Heart left ventricle (tissue), 16 donors: ENCODE data around the gene FGFR1OP2. TPM values are rescaled to one million over a fixed set of nuclear protein-coding genes. Genes with fewer than 3 reads are reported as not detected.
A peak's percentile ranks its signal among the peaks of the same experiment; 100 is the strongest.

Source experiments
- ATAC-seq, 4 donors: fragments of 200-7000 bp; cut with Tn5 transposase; one replicate each; pipeline ENCODE4 v1.9.1; 2020 to 2022; ENCODE audit warnings: moderate library complexity in 4 of 4, mild to moderate bottlenecking in 3 of 4, moderate number of reproducible peaks in 1 of 4
- DNase-seq, 5 donors: peaks; one replicate each; pipeline ENCODE4 v3.0.0-alpha.2; 2020
- H3K27ac ChIP-seq, 12 donors: fragments of 200-600 bp; sonication (generic) in 4 of 12; one replicate each; pipeline versions ENCODE4 v1.5.0 to v1.8.0; 2016 to 2022; ENCODE audit warnings: mild to moderate bottlenecking in 2 of 12
- H3K27me3 ChIP-seq, 9 donors: fragments of 200-600 bp; sonication (generic) in 2 of 9; one replicate each; pipeline versions ENCODE4 v1.5.1 to v1.8.0; 2016 to 2022; ENCODE audit warnings: mild to moderate bottlenecking in 3 of 9
- H3K36me3 ChIP-seq, 9 donors: fragments of 200-600 bp; sonication (generic) in 2 of 9; one replicate each; pipeline versions ENCODE4 v1.5.0 to v1.8.0; 2018 to 2022; ENCODE audit warnings: mild to moderate bottlenecking in 2 of 9
- H3K4me1 ChIP-seq, 12 donors: fragments of 200-600 bp; sonication (generic) in 4 of 12; one replicate each; pipeline versions ENCODE4 v1.5.0 to v1.8.0; 2016 to 2022; ENCODE audit warnings: mild to moderate bottlenecking in 3 of 12
- H3K4me3 ChIP-seq, 12 donors: fragments of 200-600 bp; sonication (generic) in 4 of 12; one replicate each; pipeline versions ENCODE4 v1.5.0 to v1.8.0; 2017 to 2022; ENCODE audit warnings: mild to moderate bottlenecking in 9 of 12, moderate library complexity in 4 of 12
- H3K9me3 ChIP-seq, 12 donors: fragments of 200-600 bp; sonication (generic) in 4 of 12; one replicate each; pipeline versions ENCODE4 v1.5.0 to v1.8.0; 2016 to 2022; ENCODE audit warnings: mild to moderate bottlenecking in 1 of 12
- CTCF ChIP-seq, 12 donors: fragments of 200-600 bp; sonication (generic) in 4 of 12; IDR thresholded peaks; one replicate each; pipeline versions ENCODE4 v1.5.0 to v1.8.0; 2018 to 2022; ENCODE audit warnings: antibody characterized with exemption in 12 of 12, mild to moderate bottlenecking in 5 of 12
- POLR2A ChIP-seq, 2 donors: fragments of 450-650 bp; IDR thresholded peaks; one replicate each; pipeline ENCODE4 v1.6.1; 2017; ENCODE audit warnings: antibody characterized with exemption in 2 of 2, mild to moderate bottlenecking in 2 of 2, moderate library complexity in 2 of 2
- WGBS, 4 donors: extraction: QIAGEN DNeasy Blood & Tissue Kit in 2 of 4; methylation state at CpG; one replicate each; pipeline versions ENCODE4 v1.1.5 to v1.1.7; 2013 to 2018; 5-methylcytosine and 5-hydroxymethylcytosine counted together
- intact Hi-C, 10 donors: fragments of 100-400 bp; cut with DNase I; formaldehyde crosslinking; loops; one replicate each; pipeline versions ENCODE4 v1.11.1 to v1.14.2; 2022
- polyA plus RNA-seq, 2 donors: library from polyadenylated mRNA; stranded (reverse); fragments of 200-250 nt; gene quantifications; one replicate each; pipeline ENCODE4 v1.2.3, GENCODE V29; 2013
- total RNA-seq, 9 donors: library from RNA; depleted of rRNA in 2 of 9; stranded (reverse); fragments of >200 nt in 2 of 9; fragmentation: NEBNext Ultra II Directional in 3 of 9; extraction: Animal tissue kit (Norgen Biotek cat#: 25700) in 3 of 9; gene quantifications; one replicate each; pipeline versions ENCODE4 v1.1.0 to v1.2.4, GENCODE V29; 2016 to 2023
- donor health status: ischemic (EF 13 %, LVEDD 7.1; RV severe dilation, severe dysfunction).
- donor health status: healthy with polysubstance abuse.
- donor health status: DM: no; HTN: yes; CAD: no.
- donor health status: DM: no; HTN: no; CAD: no.
- donor health status: ischemic (EF 25% LVEDD 6.9; RV normal size, moderate dysfunction).
- donor health status: ischemic (EF 25% LVEDD 5.7; RV mildly dilated, moderate dysfunction).
- donor health status: healthy.
- donor health status: DM: yes; HTN: yes; CAD: no.
- donor health status: ischemic (EF 35%, LVEDD 5.7; RV mildly dilated, moderate dysfunction).
- donor health status: nonischemic (EF 11% LVEDD 7.7; RV severe dilation, severe dysfunction).
- donor health status: DM: yes; HTN: yes; CAD: no.
- donor health status: PGD.
- donor health status: ischemic (EF 29% LVEDD 5.4; RV normal size, mild dysfunction).
- donor health status: nonischemic (EF 23%, LVEDD 6.1; RV moderate dilation, normal function).

FGFR1OP2 gene
- total and polyA plus RNA-seq, 11 donors, result 26.3 to 54.9 (median 30.8) TPM

GRCh38 chr12:26991826-26992225 lies 53.6 kb downstream of the FGFR1OP2 start:
- DNase-seq, result no peak
- ATAC-seq, result no peak
- Histone ChIP-seq H3K4me1 (peaks cover 0 to 23% (median 4%) of the 10 kb centered on the region in 12 donors), H3K27ac (no peak overlapping the region), H3K4me3 (no peak overlapping the region), H3K27me3 (no peaks in the 10 kb centered on the region), H3K36me3 (peaks cover 0 to 81% (median 55%) of the 10 kb centered on the region in 9 donors), H3K9me3 (no peaks in the 10 kb centered on the region)
- TF ChIP-seq CTCF (IDR thresholded peaks at IDR 0.05) (no peak), POLR2A (IDR thresholded peaks at IDR 0.05) (no peak)
- intact Hi-C loops, result no loop called here
- WGBS, 4 donors, result 89 to 98% (median 95%) methylated on average over 4 of the region's 4 CpGs

GRCh38 chr12:26994109-26994508 lies 55.8 kb downstream of the FGFR1OP2 start:
- peaks cover 0 to 96% (median 61%) of the 10 kb centered on the region in 9 donors for H3K36me3 ChIP-seq
- 91 to 96% (median 94%) methylated on average over 1 of the region's 1 CpG for WGBS, 4 donors
- no peak overlapping the region for H3K4me3 ChIP-seq
- TF ChIP-seq CTCF (IDR thresholded peaks at IDR 0.05), result no peak
- no peak for TF ChIP-seq POLR2A (IDR thresholded peaks at IDR 0.05)
- no peaks in the 10 kb centered on the region for H3K9me3 ChIP-seq
- no peak overlapping the region for H3K27ac ChIP-seq
- H3K4me1 ChIP-seq, result peaks cover 0 to 12% (median 0%) of the 10 kb centered on the region in 12 donors
- DNase-seq, result no peak
- ATAC-seq, result no peak
- H3K27me3 ChIP-seq, result no peaks in the 10 kb centered on the region
- intact Hi-C loops, result loop anchor here in 1 of 10 donors (2.0 kb wide), 1 partner anchor 33 kb away; no protein-coding TSS in a partner anchor

- no peak overlapping the region for H3K4me3 ChIP-seq
- ATAC-seq (no peak), DNase-seq (no peak)
- WGBS, 4 donors, result 80 to 94% (median 93%) methylated on average over 2 of the region's 2 CpGs
- H3K9me3 ChIP-seq, result no peaks in the 10 kb centered on the region
- no peak overlapping the region for H3K27ac ChIP-seq
- H3K4me1 ChIP-seq, result peaks cover 0 to 14% (median 0%) of the 10 kb centered on the region in 12 donors
- H3K36me3 ChIP-seq, result peaks cover 0 to 92% (median 57%) of the 10 kb centered on the region in 9 donors
- TF ChIP-seq POLR2A (IDR thresholded peaks at IDR 0.05) (no peak), CTCF (IDR thresholded peaks at IDR 0.05) (no peak)
- no peaks in the 10 kb centered on the region for H3K27me3 ChIP-seq
- intact Hi-C loops, result loop anchor here in 1 of 10 donors (2.0 kb wide), 1 partner anchor 35 kb away; no protein-coding TSS in a partner anchor
Observed at GRCh38 chr12:26995706-26996105, 57.4 kb downstream of the FGFR1OP2 start.

GRCh38 chr12:26997003-26997402 lies 58.7 kb downstream of the FGFR1OP2 start:
- H3K9me3 ChIP-seq, result no peaks in the 10 kb centered on the region
- no peak for ATAC-seq
- TF ChIP-seq POLR2A (IDR thresholded peaks at IDR 0.05) (no peak), CTCF (IDR thresholded peaks at IDR 0.05) (no peak)
- H3K36me3 ChIP-seq, result peaks cover 0 to 96% (median 53%) of the 10 kb centered on the region in 9 donors
- no peaks in the 10 kb centered on the region for H3K27me3 ChIP-seq
- no peak for DNase-seq
- peak overlapping the region in 1 of 12 donors; percentile 67 for H3K27ac ChIP-seq
- WGBS, 4 donors, result 90 to 96% (median 92%) methylated on average over 2 of the region's 2 CpGs
- H3K4me1 ChIP-seq, result peaks cover 0 to 27% (median 0%) of the 10 kb centered on the region in 12 donors
- intact Hi-C loops, result no loop called here
- H3K4me3 ChIP-seq, result no peak overlapping the region
